NCI-H1105 treated with DMSO at 0.1 percent for 48 hours (cell line): ENCODE measurements around the gene SLC35E1.
"Not testable (repeated sequence)": the region's sequence is repeated elsewhere in the genome, so short reads cannot be mapped to it uniquely, and the experiment has no call there.

Source experiments
- DNase-seq: peaks from one replicate; lab custom pipeline; 2025; lab: John Stamatoyannopoulos, UW

SLC35E1 gene

DNA sequence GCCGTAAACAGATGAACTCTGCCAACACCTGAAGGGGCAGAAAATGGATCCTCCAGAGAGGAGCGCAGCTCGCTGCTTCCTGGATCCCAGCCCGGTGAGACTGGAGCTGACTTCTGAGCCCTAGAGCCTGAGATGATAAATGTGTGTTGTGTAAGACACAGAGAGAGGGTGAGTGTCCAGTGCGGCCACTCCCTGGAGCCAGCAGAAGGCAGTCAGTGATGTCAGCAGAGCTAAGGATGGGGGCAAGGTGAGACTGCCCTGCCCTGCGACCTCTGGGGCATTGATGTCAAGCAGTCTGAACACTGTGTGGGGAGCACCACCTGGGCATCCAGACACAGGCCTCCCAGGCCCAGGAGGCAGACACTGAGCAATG is 9.7 kb upstream of the SLC35E1 start:
- DNase-seq = no peak

- DNase-seq = no peak
These were observed 9.1 kb upstream of the SLC35E1 start for GRCh38 chr19:16581145-16581970.

GRCh38 chr19:16579381-16579780 is 7.2 kb upstream of the SLC35E1 start:
- DNase-seq = no peak

DNA sequence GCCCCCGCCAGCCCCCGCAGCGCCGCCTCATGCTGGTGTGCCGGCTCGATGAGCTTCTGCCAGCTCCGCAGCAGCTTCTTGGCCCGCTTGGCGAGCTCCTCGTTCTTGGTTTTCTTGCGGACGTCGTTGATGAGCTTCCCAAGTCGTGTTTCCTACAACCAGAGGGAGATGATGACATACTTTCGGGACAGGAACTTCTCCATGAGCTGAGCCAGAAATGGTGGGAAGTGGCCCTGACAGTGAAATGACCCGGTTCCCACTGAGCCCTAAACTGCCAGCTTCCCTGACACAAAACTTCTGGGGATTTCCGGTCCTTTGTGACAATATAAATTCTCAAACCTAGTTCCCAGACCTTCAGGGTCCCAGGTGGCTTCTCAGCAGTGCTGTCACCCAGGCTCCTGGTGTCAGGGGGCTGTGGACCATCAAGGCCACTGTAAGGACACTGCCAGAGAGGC is 5.3 kb upstream of the SLC35E1 start:
- no peak for DNase-seq

DNA sequence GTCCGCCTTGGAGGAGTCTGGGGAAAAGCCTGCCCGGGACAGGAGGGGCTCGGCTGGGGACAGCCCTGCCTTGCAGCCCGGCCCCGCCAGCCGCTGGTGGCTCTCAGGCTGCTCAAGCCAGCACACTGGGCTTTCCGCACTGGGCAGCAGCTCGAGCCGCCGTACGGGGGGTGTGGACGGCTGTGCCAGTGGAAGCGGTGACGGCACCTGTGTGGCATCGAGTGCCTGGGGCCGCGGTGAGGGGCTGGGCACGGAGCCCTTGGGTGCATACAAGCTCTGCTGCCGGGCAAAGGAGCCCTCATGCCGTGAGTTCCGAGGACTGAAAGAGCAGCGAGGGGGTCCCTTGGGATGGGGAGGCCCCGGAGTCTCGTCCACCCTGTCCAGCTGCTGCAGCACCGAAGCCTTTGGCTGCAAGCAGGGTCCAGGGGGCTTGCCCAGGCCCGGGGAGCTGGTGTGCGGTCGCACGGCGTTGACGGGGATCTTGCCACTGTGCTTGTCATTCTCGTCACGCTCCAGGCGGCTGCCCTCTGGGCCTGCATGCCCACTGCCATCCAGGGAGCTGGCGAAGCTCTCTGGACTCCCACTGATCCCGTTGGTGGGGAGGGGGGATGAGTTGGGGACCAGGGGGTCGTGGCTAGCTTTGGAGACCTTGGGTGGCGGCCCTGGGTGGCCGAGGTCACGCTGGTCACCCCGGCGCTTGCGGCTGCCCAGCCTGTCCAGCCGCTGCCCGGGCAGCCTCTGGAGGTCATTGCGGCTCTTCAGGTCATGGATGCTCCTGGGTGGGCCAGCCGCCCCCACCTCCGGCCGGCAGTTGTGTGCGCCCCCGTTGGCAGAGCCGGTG is 4.7 kb upstream of the SLC35E1 start:
- DNase-seq = no peak

- DNase-seq = no peak
These were observed 3.9 kb upstream of the SLC35E1 start for GRCh38 chr19:16575861-16576689.

DNA sequence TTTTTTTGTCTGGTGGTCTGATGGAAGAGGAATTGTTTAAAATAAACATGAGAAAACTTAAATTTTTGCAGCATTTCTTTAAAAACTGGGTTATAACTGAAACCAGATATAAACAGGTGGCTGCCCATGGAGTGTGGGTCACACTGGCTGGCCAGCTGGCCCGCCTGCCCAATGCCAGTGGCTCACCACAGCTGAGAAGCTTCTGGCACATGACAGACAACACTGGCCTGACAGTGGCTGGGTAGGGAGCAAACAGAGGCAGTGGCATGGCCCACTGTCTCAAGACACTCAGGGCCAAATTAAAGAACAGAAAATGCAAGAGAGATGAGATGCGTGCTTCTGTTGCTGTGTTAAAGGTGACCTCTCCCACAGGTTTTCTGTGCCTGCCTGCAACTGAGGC is 3.1 kb upstream of the SLC35E1 start:
- DNase-seq = no peak

GRCh38 chr19:16573925-16574324 is 1.7 kb upstream of the SLC35E1 start:
- no peak for DNase-seq

- no peak for DNase-seq
These were observed 1.1 kb upstream of the SLC35E1 start for GRCh38 chr19:16573296-16573695.

DNA sequence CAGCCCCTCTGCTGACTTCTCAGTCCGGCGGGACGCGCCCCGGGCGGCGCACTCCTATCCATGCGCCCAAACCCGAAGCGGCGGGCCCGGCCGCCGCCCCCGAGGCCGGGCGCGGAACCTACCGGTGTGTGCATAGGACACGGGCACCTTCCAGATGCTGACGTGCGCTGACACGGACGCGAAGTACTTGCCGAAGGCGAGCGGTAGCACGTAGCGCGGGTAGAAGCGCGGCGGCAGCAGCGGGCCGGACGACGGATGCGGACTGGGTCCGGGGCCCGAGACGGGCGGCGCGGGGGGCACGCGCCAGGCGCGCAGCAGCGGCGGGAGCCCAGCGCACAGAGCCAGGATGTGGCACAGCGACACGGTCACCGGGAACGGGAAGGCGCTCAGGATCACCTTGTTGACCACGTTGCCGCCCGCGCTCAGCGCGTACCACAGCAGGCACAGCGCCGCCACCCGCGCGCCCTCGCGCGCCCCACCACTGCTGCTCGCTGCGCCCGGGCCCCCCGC is 338 bp downstream of the SLC35E1 start:
- DNase-seq = peak; percentile 16

GRCh38 chr19:16571283-16571682 is 932 bp downstream of the SLC35E1 start:
- no peak for DNase-seq

DNA sequence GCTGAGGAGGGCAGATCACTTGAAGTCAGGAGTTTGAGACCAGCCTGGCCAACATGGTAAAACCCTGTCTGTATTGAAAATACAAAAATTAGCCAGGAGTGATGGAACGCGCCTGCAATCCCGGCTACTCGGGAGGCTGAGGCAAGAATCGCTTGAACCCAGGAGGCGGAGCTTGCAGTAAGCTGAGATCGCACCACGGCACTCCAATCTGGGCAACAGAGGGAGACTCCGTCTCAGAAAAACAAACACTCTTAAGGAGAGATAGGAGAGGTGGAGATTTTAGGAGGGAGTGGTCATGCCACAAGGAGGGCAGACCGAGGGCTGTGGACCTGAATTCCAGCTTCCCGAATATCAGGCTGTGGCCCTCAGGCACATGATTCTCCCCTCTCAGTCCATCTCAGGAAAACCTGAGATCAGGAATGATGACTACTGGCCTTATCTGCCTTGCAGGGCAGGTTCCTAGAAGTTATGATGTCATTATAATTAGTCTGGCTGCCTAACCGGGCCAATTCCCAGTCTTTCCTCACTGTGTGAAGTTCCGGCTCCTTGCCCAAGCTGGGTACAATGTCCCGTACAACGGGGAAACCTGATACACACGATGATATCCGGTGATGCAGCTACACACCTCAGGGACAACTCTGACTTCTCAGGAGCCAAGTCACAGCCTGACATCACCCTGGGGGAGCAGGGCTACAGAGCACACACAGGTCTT is 2.5 kb downstream of the SLC35E1 start:
- no peak for DNase-seq

DNA sequence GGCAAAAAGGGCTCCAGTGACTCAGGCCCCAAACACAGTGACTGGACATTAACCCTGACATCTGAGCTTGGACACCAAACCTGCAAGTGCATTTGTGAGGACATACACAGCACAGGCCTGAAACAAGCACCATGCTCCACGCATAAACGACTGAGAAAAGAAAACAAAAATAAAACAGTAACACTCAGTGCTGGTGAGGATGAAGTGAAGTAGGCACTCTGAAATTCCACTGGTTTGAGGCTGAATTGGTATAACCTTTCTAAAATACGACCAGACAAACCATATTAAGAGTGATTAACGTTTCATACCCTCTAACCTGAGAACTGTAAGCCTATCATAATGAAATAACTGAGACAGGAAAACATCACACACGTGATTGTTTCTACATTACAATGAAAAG is 5.5 kb downstream of the SLC35E1 start:
- DNase-seq = no peak

DNA sequence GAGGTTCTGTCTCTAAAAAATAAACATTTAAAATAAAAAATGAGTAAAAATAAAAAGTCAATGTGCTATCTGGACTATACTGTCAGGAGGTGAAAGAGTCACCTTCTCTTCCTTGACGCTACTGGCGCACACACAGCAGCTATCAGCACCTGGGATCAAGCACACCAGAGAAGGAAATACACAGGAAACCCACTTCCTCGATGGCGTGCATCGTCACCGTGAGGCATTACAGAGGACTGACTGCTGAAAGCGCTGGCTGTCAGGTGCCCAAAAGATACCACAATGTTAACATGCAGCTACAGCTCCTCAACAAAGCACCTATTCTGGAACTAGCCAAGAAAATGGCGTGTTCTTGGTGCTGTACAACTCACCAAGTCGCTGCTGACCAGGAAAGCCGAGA is 6.1 kb downstream of the SLC35E1 start:
- no peak for DNase-seq

DNA sequence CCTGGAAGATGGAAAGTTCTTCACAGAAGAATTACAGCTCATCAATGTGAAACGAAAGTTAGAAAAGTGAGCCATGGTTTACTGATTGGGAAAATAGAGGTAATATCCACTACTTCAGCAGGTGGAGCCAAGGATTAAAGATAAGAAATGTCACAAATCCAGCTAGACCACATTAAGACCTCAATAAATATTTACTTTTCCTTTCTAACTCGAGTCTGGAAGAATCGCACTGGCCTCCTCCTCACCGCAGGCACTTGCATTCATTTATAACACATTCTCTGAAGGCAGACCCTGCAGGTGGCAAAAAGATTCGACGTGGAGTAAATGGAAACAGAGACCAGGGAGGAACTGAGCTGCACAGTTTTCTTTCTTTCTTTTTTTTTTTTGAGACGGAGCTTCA is 7.4 kb downstream of the SLC35E1 start:
- DNase-seq = no peak

DNA sequence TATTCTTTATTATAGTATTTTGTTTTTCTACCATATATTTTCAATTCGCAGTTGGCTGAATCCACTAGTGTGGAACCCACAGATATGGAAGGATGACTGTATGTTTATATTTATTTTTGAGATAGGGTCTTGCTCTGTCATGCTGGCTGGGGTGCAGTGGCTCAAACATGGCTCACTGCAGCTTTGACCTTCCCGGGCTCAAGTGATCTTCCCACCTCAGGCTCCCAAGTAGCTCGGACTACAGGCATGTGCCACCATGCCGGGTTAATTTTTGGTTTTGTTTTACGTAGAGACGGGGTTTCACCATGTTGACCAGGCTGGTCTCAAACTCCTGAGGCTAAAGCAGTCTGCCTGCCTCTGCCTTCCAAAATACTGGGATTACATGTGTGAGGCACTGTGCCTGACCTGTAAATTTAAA is 9.6 kb downstream of the SLC35E1 start:
- no peak for DNase-seq

DNA sequence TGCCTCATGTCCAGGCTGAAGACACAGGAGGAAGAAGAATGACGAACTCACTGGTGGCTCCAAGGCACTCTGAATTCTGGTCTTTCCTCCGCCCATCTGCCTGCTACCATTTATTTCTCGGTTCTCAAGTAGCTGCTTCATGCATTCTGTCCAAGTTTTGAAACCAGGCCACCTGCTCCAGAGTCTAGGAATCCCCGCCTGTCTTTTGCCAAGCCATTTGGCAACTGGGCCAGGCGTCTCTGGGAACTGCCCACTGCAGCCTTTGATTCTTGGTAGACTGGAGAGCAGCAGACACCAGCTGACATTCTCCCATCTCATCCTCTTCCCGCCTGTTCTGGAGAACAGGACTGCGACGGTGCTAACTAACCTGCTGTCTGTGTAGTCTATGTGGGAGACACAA is 10.8 kb downstream of the SLC35E1 start:
- no peak for DNase-seq

GRCh38 chr19:16559780-16560276 is 12.4 kb downstream of the SLC35E1 start:
- no peak for DNase-seq

GRCh38 chr19:16554776-16555175 is 17.4 kb downstream of the SLC35E1 start:
- no peak for DNase-seq

DNA sequence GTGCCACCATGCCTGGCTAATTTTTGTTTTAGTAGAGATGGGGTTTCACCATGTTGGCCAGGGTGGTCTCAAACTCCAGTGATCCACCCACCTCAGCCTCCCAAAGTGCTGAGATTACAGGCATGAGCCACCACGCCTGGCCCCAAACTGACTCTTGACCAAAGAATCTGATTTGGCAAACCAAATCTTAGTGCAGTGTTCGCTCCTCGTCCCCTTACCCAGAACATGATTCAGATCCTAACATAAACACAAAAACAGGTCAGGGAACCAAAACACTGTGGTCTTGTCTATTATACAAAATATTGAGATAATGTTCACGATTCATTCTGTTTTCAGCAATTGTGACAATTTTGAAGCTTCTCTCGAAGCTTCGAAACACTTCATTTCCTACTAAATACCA is 20.3 kb downstream of the SLC35E1 start:
- DNase-seq = not testable (repeated sequence)

DNA sequence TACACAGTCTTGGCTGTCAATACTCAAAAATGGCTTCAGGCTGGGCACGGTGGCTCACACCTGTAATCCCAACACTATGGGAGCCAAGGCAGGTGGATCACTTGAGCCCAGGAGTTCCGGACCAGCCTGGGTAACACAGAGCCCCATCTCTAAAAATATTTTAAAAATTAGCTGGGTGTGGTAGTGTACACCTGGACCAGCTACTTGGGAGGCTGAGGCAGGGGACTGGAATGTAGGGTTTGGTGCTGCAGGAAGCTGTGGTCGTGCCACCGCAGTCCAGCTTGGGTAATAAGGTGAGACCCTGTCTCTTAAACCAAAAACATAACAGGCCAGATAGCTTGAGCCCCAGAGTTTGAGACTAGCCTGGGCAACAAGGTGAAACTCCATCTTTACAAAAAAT is 23.3 kb downstream of the SLC35E1 start:
- no peak for DNase-seq
